Heart left ventricle (tissue), 16 donors: ENCODE measurements around the gene TXNDC5. TPM values are rescaled to one million over a fixed set of nuclear protein-coding genes. Genes with fewer than 3 reads are reported as not detected.

Source experiments
- ATAC-seq, 4 donors: fragments of 200-7000 bp; cut with Tn5 transposase; one replicate each; pipeline ENCODE4 v1.9.1; 2020 to 2022; ENCODE audit warnings: moderate library complexity in 4 of 4, mild to moderate bottlenecking in 3 of 4, moderate number of reproducible peaks in 1 of 4
- DNase-seq, 5 donors: peaks; one replicate each; pipeline ENCODE4 v3.0.0-alpha.2; 2020
- H3K27ac ChIP-seq, 12 donors: fragments of 200-600 bp; sonication (generic) in 4 of 12; one replicate each; pipeline versions ENCODE4 v1.5.0 to v1.8.0; 2016 to 2022; ENCODE audit warnings: mild to moderate bottlenecking in 2 of 12
- H3K27me3 ChIP-seq, 9 donors: fragments of 200-600 bp; sonication (generic) in 2 of 9; one replicate each; pipeline versions ENCODE4 v1.5.1 to v1.8.0; 2016 to 2022; ENCODE audit warnings: mild to moderate bottlenecking in 3 of 9
- H3K36me3 ChIP-seq, 9 donors: fragments of 200-600 bp; sonication (generic) in 2 of 9; one replicate each; pipeline versions ENCODE4 v1.5.0 to v1.8.0; 2018 to 2022; ENCODE audit warnings: mild to moderate bottlenecking in 2 of 9
- H3K4me1 ChIP-seq, 12 donors: fragments of 200-600 bp; sonication (generic) in 4 of 12; one replicate each; pipeline versions ENCODE4 v1.5.0 to v1.8.0; 2016 to 2022; ENCODE audit warnings: mild to moderate bottlenecking in 3 of 12
- H3K4me3 ChIP-seq, 12 donors: fragments of 200-600 bp; sonication (generic) in 4 of 12; one replicate each; pipeline versions ENCODE4 v1.5.0 to v1.8.0; 2017 to 2022; ENCODE audit warnings: mild to moderate bottlenecking in 9 of 12, moderate library complexity in 4 of 12
- H3K9me3 ChIP-seq, 12 donors: fragments of 200-600 bp; sonication (generic) in 4 of 12; one replicate each; pipeline versions ENCODE4 v1.5.0 to v1.8.0; 2016 to 2022; ENCODE audit warnings: mild to moderate bottlenecking in 1 of 12
- CTCF ChIP-seq, 12 donors: fragments of 200-600 bp; sonication (generic) in 4 of 12; IDR thresholded peaks; one replicate each; pipeline versions ENCODE4 v1.5.0 to v1.8.0; 2018 to 2022; ENCODE audit warnings: antibody characterized with exemption in 12 of 12, mild to moderate bottlenecking in 5 of 12
- POLR2A ChIP-seq, 2 donors: fragments of 450-650 bp; IDR thresholded peaks; one replicate each; pipeline ENCODE4 v1.6.1; 2017; ENCODE audit warnings: antibody characterized with exemption in 2 of 2, mild to moderate bottlenecking in 2 of 2, moderate library complexity in 2 of 2
- WGBS, 4 donors: extraction: QIAGEN DNeasy Blood & Tissue Kit in 2 of 4; methylation state at CpG; one replicate each; pipeline versions ENCODE4 v1.1.5 to v1.1.7; 2013 to 2018; 5-methylcytosine and 5-hydroxymethylcytosine counted together
- intact Hi-C, 10 donors: fragments of 100-400 bp; cut with DNase I; formaldehyde crosslinking; loops; one replicate each; pipeline versions ENCODE4 v1.11.1 to v1.14.2; 2022
- polyA plus RNA-seq, 2 donors: library from polyadenylated mRNA; stranded (reverse); fragments of 200-250 nt; gene quantifications; one replicate each; pipeline ENCODE4 v1.2.3, GENCODE V29; 2013
- total RNA-seq, 9 donors: library from RNA; depleted of rRNA in 2 of 9; stranded (reverse); fragments of >200 nt in 2 of 9; fragmentation: NEBNext Ultra II Directional in 3 of 9; extraction: Animal tissue kit (Norgen Biotek cat#: 25700) in 3 of 9; gene quantifications; one replicate each; pipeline versions ENCODE4 v1.1.0 to v1.2.4, GENCODE V29; 2016 to 2023
- donor health status: ischemic (EF 13 %, LVEDD 7.1; RV severe dilation, severe dysfunction).
- donor health status: healthy with polysubstance abuse.
- donor health status: DM: no; HTN: yes; CAD: no.
- donor health status: DM: no; HTN: no; CAD: no.
- donor health status: ischemic (EF 25% LVEDD 6.9; RV normal size, moderate dysfunction).
- donor health status: ischemic (EF 25% LVEDD 5.7; RV mildly dilated, moderate dysfunction).
- donor health status: healthy.
- donor health status: DM: yes; HTN: yes; CAD: no.
- donor health status: ischemic (EF 35%, LVEDD 5.7; RV mildly dilated, moderate dysfunction).
- donor health status: nonischemic (EF 11% LVEDD 7.7; RV severe dilation, severe dysfunction).
- donor health status: DM: yes; HTN: yes; CAD: no.
- donor health status: PGD.
- donor health status: ischemic (EF 29% LVEDD 5.4; RV normal size, mild dysfunction).
- donor health status: nonischemic (EF 23%, LVEDD 6.1; RV moderate dilation, normal function).

Gene TXNDC5
- total and polyA plus RNA-seq, 11 donors = 20.3 to 112 (median 43.6) TPM

GRCh38 chr6:7932625-7933024 lies 22.0 kb upstream of the TXNDC5 start:
- TF ChIP-seq POLR2A (IDR thresholded peaks at IDR 0.05) = no peak
- no peak for TF ChIP-seq CTCF (IDR thresholded peaks at IDR 0.05)
- Histone ChIP-seq H3K9me3 (peaks cover 0 to 4% (median 0%) of the 10 kb centered on the region in 12 donors), H3K27me3 (no peaks in the 10 kb centered on the region), H3K27ac (no peak overlapping the region), H3K36me3 (no peaks in the 10 kb centered on the region), H3K4me1 (no peaks in the 10 kb centered on the region), H3K4me3 (no peak overlapping the region)
- ATAC-seq (no peak), DNase-seq (no peak)
- 89 to 92% (median 92%) methylated on average over 2 of the region's 2 CpGs for WGBS, 4 donors
- intact Hi-C loops = no loop called here

GRCh38 chr6:7924867-7925266 lies 14.3 kb upstream of the TXNDC5 start:
- TF ChIP-seq CTCF (IDR thresholded peaks at IDR 0.05) = no peak
- no peak for TF ChIP-seq POLR2A (IDR thresholded peaks at IDR 0.05)
- no peak for ATAC-seq
- Histone ChIP-seq H3K4me3 (no peak overlapping the region), H3K27me3 (no peaks in the 10 kb centered on the region), H3K36me3 (no peaks in the 10 kb centered on the region), H3K4me1 (peaks cover 0 to 5% (median 0%) of the 10 kb centered on the region in 12 donors), H3K27ac (no peak overlapping the region), H3K9me3 (peaks cover 0 to 15% (median 2%) of the 10 kb centered on the region in 12 donors)
- intact Hi-C loops = no loop called here
- DNase-seq = no peak

DNA sequence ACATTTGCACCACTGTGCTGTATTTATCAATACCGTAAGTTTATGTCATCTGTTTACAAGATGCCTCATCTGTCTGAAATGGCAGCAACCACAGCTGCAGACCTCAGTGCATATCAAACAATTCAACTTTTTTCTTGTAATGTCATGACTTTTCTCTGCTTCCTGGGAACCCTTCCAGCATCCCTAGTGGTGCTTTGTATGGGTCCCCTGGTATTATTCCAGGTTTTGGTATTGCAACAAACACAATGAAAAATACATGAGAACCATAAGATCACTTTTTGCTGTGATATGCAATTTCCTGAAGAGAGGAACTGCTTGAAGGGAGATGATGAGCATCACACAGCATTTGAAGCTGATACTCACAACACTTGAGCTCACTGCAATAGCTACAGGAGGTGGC lies 12.0 kb upstream of the TXNDC5 start:
- intact Hi-C loops = no loop called here
- Histone ChIP-seq H3K36me3 (no peaks in the 10 kb centered on the region), H3K27ac (no peak overlapping the region), H3K4me1 (peaks cover 0 to 5% (median 0%) of the 10 kb centered on the region in 12 donors), H3K4me3 (no peak overlapping the region), H3K27me3 (no peaks in the 10 kb centered on the region), H3K9me3 (peaks cover 0 to 15% (median 2%) of the 10 kb centered on the region in 12 donors)
- ATAC-seq = no peak
- 74 to 85% (median 75%) methylated on average over 1 of the region's 1 CpG for WGBS, 4 donors
- TF ChIP-seq CTCF (IDR thresholded peaks at IDR 0.05) = no peak
- no peak for DNase-seq

- DNase-seq (no peak), ATAC-seq (peak in 2 of 4 donors; percentile 41 to 59)
- no peaks in the 10 kb centered on the region for H3K27me3 ChIP-seq
- no peak overlapping the region for H3K27ac ChIP-seq
- H3K36me3 ChIP-seq = no peaks in the 10 kb centered on the region
- 52 to 57% (median 57%) methylated on average over 5 of the region's 5 CpGs for whole genome bisulfite sequencing, 4 donors
- no peak for TF ChIP-seq POLR2A (IDR thresholded peaks at IDR 0.05)
- no peak for TF ChIP-seq CTCF (IDR thresholded peaks at IDR 0.05)
- intact Hi-C loops = no loop called here
- peaks cover 0 to 5% (median 0%) of the 10 kb centered on the region in 12 donors for H3K4me1 ChIP-seq
- H3K4me3 ChIP-seq = no peak overlapping the region
- peaks cover 0 to 15% (median 2%) of the 10 kb centered on the region in 12 donors for H3K9me3 ChIP-seq
These were observed 11.1 kb upstream of the TXNDC5 start for GRCh38 chr6:7921632-7922092.
